Measurements from ENCODE around the gene WFDC2.

- TF ChIP-seq MAFK (IDR thresholded peaks at IDR 0.05; ENCODE audit: low read depth, low read length) (no peak), MXI1 (IDR thresholded peaks at IDR 0.05; ENCODE audit: borderline replicate concordance, low read depth, low read length) (no peak), POLR2A (IDR thresholded peaks at IDR 0.05; ENCODE audit: low read depth, low read length) (no peak), USF2 (IDR thresholded peaks at IDR 0.05; ENCODE audit: low read depth, low read length) (no peak), RAD21 (IDR thresholded peaks at IDR 0.05; ENCODE audit: low read length) (no peak)
- TF ChIP-seq, protein P1, sequence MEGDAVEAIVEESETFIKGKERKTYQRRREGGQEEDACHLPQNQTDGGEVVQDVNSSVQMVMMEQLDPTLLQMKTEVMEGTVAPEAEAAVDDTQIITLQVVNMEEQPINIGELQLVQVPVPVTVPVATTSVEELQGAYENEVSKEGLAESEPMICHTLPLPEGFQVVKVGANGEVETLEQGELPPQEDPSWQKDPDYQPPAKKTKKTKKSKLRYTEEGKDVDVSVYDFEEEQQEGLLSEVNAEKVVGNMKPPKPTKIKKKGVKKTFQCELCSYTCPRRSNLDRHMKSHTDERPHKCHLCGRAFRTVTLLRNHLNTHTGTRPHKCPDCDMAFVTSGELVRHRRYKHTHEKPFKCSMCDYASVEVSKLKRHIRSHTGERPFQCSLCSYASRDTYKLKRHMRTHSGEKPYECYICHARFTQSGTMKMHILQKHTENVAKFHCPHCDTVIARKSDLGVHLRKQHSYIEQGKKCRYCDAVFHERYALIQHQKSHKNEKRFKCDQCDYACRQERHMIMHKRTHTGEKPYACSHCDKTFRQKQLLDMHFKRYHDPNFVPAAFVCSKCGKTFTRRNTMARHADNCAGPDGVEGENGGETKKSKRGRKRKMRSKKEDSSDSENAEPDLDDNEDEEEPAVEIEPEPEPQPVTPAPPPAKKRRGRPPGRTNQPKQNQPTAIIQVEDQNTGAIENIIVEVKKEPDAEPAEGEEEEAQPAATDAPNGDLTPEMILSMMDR (conservative IDR thresholded peaks at IDR 0.05; ENCODE audit: low read depth, low read length) = no peak
Observed at GRCh38 chr20:45496166-45496565, 26.6 kb downstream of the WFDC2 start.

Measured in IMR-90 (cell line).